Cerebellar cortex (tissue), 1 donor: ENCODE measurements around the gene FAM90A1.
"Not testable (repeated sequence)": the region's sequence is repeated elsewhere in the genome, so short reads cannot be mapped to it uniquely, and the experiment has no call there.

ENCODE experiments used
- DNase-seq: peaks from one replicate; pipeline ENCODE4 v3.0.0-alpha.2; 2015; ENCODE audit warnings: low spot score

The FAM90A1 gene, protein sequence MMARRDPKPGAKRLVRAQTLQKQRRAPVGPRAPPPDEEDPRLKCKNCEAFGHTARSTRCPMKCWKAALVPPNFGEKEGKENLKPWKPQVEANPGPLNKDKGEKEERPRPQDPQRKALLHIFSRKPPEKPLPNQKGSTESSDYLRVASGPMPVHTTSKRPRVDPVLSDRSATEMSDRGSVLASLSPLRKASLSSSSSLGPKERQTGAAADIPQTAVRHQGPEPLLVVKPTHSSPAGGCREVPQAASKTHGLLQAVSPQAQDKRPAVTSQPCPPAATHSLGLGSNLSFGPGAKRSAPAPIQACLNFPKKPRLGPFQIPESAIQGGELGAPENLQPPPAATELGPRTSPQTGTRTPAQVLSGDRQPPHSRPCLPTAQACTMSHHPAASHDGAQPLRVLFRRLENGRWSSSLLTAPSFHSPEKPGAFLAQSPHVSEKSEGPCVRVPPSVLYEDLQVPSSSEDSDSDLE

DNA sequence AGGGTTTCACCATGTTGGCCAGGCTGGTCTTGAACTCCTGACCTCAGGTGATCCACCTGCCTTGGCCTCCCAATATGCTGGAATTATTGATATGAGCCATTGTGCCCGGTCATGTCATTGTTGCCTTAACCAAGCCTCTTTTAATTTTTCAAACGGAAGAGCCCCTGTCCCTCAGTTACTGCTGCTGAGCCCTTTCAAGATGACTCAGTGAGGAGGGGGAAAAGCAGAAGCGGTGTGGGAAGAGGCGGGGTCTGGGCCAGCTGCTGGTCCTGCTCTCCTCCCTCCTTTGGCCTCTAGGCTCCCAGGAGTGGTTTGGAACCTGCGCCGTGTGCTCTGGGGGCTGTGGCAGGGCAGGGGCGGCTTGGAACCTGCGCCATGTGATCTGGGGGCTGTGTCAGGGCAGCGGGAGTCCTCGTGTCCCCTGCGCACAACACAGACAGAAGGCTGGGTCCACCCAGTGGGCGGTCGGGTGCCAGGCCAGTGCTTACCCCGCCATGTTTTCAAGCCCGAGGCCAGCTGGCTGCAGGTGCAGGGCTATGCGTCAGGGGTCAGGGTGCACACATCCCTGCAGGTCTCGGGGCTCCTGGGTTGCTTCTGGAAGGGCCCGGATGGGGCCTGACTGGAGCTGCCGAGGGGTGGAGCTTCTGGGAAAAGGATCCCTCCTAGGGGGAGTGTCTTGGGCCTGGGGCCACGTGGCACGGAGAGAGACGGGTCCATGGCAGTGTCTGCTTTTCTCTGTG, at the start of gene FAM90A1:
Gene FAM90A1, minus strand, starts transcription at position 627 of the 740 bp plus-strand sequence. CDS start 2,786 bp downstream, outside the sequence.
- not testable (repeated sequence) for DNase-seq

GRCh38 chr12:8276397-8276796, 49.0 kb upstream of the FAM90A1 start:
- DNase-seq = not testable (repeated sequence)

DNA sequence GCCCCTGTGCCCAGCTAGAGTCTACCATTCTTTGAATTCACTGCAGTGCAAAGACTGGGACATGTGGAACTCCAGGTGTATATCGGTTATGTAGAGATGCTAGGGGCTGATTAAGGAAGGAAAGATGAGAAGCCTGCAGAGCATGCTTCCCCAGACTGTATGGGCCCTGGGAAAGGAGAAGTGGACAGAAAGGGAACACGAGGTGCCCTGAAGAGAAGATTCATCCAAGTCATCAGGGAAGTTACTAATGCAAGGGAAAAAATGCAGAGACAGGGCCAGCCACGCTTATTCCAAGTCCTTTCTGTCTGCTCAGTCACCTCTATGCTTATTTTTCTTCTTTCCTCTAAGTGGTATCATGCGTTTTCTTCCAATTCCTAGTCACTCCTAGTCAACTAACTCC, 39.3 kb upstream of the FAM90A1 start:
- DNase-seq = not testable (repeated sequence)

- DNase-seq = not testable (repeated sequence)
These were observed 36.8 kb upstream of the FAM90A1 start for GRCh38 chr12:8264236-8264635.

- DNase-seq = not testable (repeated sequence)
These were observed 33.7 kb upstream of the FAM90A1 start for GRCh38 chr12:8261111-8261554.

DNA sequence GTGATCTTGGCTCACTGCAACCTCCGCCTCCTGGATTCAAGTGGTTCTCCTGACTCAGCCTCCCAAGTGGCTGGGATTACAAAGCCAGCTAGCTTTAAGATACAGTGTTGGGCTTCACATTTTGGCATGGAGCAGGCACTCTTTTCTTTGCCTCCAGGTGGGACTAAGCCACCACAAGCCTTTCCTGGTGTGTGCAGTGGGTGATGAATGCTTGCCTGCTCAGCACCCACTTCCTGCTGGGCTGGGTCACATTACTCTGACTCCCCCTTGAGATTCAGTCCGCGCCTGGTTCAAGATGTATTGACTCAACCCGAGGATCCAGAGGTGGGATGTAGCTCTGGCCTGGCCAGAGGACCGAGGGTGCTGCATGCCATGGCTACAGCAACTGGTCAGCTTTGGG, 28.9 kb upstream of the FAM90A1 start:
- not testable (repeated sequence) for DNase-seq

- not testable (repeated sequence) for DNase-seq
These were observed 27.3 kb upstream of the FAM90A1 start for GRCh38 chr12:8254705-8255104.

- DNase-seq = not testable (repeated sequence)
These were observed 24.8 kb upstream of the FAM90A1 start for GRCh38 chr12:8252056-8252818.

DNA sequence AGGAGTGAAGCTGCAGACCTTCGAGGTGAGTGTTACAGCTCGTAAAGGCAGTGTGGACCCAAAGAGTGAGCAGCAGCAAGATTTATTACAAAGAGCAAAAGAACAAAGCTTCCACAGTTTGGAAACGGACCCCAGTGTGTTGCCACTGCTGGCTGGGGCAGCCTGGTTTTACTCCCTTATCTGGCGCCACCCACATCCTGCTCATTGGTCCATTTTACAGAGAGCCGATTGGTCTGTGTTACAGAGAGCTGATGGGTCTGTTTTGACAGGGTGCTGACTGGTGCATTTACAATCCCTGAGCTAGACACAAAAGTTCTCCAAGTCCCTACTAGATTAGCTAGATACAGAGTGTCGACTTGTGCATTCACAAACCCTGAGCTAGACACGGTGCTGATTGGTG, 24.2 kb upstream of the FAM90A1 start:
- DNase-seq = not testable (repeated sequence)

DNA sequence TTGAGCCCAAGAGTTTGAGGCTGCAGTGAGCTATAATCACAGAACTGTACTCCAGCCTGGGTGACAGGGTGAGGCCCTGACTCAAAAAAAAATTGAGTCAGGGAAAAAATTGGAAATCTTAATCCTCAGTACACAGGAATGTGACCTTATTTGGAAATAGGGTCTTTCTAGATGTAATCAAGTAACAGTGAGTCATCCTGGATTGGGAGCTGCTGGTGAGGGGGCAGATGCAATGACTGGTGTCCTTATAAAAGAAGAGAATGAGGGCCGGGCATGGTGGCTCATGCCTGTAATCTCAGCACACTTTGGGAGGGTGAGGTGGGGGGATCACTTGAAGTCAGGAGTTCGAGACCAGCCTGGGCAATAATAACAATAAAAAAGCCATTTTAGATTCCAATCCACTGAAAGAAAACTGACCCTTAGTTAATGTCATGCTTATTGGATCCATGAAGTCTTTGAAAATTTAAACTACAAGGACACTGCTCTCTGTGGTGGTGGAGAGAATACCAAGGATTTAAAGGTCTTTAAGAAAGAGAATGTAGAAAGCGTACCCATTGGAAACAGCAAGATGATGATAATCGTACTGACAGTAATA, 19.6 kb upstream of the FAM90A1 start:
- DNase-seq = not testable (repeated sequence)

DNA sequence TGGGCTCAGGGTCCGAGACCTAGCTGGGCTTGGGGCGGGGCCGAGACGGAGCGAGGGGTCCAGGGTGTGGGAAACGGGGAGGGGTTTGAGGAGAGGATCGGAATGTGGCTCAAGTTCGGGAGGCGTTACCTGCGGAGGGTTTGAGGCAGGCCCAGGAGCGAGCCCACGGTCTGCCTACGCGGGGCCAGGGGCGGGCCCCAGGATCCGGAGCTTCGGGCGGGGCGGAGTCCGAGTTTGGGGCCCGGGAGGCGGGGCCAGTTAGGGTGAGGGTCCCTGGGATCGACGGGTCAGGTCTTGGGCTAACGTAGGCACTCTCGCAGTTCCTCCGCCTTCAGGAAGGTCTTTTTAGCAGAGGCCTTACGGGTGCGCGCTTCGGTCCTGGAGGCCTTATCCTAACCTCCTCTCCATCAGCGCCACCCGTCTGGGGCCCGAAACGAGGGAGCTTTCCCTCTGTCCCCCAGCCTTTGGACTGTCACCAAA, 16.3 kb upstream of the FAM90A1 start:
- DNase-seq = not testable (repeated sequence)

GRCh38 chr12:8242880-8243681, 15.7 kb upstream of the FAM90A1 start:
- peak; percentile 95 for DNase-seq

DNA sequence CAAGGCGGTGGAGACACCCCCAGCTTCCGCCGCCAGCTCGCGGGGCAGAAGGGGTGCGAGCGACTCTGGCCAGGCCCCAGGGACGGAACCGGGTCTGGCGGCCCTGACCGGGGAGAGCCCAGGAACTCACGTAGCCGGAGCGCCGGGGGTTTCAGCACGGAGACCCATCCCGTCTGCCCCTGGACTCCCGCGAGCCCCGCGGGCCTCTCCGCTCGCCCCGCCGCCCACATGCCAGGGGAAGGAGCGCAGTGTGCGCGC, 15.1 kb upstream of the FAM90A1 start:
- not testable (repeated sequence) for DNase-seq

- not testable (repeated sequence) for DNase-seq
These were observed 14.7 kb upstream of the FAM90A1 start for GRCh38 chr12:8241917-8242621.

- not testable (repeated sequence) for DNase-seq
These were observed 13.1 kb upstream of the FAM90A1 start for GRCh38 chr12:8240340-8241114.

GRCh38 chr12:8237031-8237430, 9.6 kb upstream of the FAM90A1 start:
- not testable (repeated sequence) for DNase-seq

GRCh38 chr12:8235316-8236157, 8.1 kb upstream of the FAM90A1 start:
- DNase-seq = not testable (repeated sequence)

GRCh38 chr12:8234746-8235145, 7.3 kb upstream of the FAM90A1 start:
- not testable (repeated sequence) for DNase-seq
